Measurements from ENCODE around the gene CEP164.

DNA sequence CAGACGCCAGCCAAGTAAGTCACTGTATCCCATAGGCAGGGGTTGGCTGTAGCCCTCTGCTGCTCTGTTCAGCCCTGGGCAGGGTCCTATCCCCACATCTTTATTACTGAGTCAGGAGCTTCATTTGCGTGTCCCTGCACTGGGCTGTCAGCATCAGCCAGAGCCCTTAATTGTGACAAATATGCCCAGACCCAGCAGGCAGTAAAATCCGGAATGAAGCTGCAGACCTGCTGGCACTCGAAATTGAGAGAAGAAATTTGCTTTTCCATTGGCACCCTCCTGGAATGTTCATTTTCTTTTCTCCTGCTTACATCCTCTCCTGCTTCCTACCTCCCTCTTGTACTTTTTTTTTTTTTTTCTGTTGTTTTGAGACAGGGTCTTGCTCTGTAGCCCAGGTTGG lies 43.8 kb downstream of the CEP164 start:
- TF ChIP-seq, protein P1, sequence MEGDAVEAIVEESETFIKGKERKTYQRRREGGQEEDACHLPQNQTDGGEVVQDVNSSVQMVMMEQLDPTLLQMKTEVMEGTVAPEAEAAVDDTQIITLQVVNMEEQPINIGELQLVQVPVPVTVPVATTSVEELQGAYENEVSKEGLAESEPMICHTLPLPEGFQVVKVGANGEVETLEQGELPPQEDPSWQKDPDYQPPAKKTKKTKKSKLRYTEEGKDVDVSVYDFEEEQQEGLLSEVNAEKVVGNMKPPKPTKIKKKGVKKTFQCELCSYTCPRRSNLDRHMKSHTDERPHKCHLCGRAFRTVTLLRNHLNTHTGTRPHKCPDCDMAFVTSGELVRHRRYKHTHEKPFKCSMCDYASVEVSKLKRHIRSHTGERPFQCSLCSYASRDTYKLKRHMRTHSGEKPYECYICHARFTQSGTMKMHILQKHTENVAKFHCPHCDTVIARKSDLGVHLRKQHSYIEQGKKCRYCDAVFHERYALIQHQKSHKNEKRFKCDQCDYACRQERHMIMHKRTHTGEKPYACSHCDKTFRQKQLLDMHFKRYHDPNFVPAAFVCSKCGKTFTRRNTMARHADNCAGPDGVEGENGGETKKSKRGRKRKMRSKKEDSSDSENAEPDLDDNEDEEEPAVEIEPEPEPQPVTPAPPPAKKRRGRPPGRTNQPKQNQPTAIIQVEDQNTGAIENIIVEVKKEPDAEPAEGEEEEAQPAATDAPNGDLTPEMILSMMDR (IDR thresholded peaks at IDR 0.05 in 4 of 5, conservative IDR thresholded peaks at IDR 0.05 in 1 of 5) = no peak
- no peak for TF ChIP-seq POLR2A (IDR thresholded peaks at IDR 0.05)

All from gastrocnemius medialis (tissue), 4 donors.